ENCODE results near the gene ZNF785. TPM values are rescaled to one million over a fixed set of nuclear protein-coding genes. Genes with fewer than 3 reads are reported as not detected.

The ZNF785 gene
- total and polyA plus RNA-seq, 2 of the 13 experiments (the other 11 are each of a cell fraction or from before 2014, with no cell fraction given) = 0.01 TPM; not detected in 1

- TF ChIP-seq SMYD3 (CRISPR knock-in tag; IDR thresholded peaks at IDR 0.05) (no peak), NR2C2 (CRISPR knock-in tag; IDR thresholded peaks at IDR 0.05; ENCODE audit: borderline replicate concordance) (peak; percentile 95), PITX1 (CRISPR knock-in tag; IDR thresholded peaks at IDR 0.05) (no peak), SRSF1 (optimal IDR thresholded peaks at IDR 0.05; ENCODE audit: low read depth, low read length) (no peak), NFYC (CRISPR knock-in tag; IDR thresholded peaks at IDR 0.05) (no peak), ZBTB37 (CRISPR knock-in tag; IDR thresholded peaks at IDR 0.05) (no peak), REPIN1 (CRISPR knock-in tag; IDR thresholded peaks at IDR 0.05; ENCODE audit: borderline replicate concordance, low read depth) (no peak), STAT6 (CRISPR knock-in tag; IDR thresholded peaks at IDR 0.05; ENCODE audit: borderline replicate concordance) (no peak), ZNF441 (CRISPR knock-in tag; IDR thresholded peaks at IDR 0.05; ENCODE audit: borderline replicate concordance) (peak; percentile 74; the same call in 1 of the 2 replicates), FOSL2 (CRISPR knock-in tag; IDR thresholded peaks at IDR 0.05) (peak; percentile 45), SP140L (CRISPR knock-in tag; IDR thresholded peaks at IDR 0.05; ENCODE audit: borderline replicate concordance) (no peak), ZNF556 (CRISPR knock-in tag; IDR thresholded peaks at IDR 0.05; ENCODE audit: borderline replicate concordance) (peak; percentile 72; the same call in 1 of the 2 replicates), ZNF572 (CRISPR knock-in tag; IDR thresholded peaks at IDR 0.05) (no peak), BRF2 (CRISPR knock-in tag; IDR thresholded peaks at IDR 0.05) (no peak), KDM6A (CRISPR knock-in tag; IDR thresholded peaks at IDR 0.05; ENCODE audit: low read depth) (no peak), ESRRA (CRISPR knock-in tag; IDR thresholded peaks at IDR 0.05; ENCODE audit: low read depth) (no peak)
- TF ChIP-seq, protein P1, sequence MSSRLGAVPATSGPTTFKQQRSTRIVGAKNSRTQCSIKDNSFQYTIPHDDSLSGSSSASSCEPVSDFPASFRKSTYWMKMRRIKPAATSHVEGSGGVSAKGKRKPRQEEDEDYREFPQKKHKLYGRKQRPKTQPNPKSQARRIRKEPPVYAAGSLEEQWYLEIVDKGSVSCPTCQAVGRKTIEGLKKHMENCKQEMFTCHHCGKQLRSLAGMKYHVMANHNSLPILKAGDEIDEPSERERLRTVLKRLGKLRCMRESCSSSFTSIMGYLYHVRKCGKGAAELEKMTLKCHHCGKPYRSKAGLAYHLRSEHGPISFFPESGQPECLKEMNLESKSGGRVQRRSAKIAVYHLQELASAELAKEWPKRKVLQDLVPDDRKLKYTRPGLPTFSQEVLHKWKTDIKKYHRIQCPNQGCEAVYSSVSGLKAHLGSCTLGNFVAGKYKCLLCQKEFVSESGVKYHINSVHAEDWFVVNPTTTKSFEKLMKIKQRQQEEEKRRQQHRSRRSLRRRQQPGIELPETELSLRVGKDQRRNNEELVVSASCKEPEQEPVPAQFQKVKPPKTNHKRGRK (CRISPR knock-in tag; IDR thresholded peaks at IDR 0.05) = no peak
- TF ChIP-seq, protein P2, sequence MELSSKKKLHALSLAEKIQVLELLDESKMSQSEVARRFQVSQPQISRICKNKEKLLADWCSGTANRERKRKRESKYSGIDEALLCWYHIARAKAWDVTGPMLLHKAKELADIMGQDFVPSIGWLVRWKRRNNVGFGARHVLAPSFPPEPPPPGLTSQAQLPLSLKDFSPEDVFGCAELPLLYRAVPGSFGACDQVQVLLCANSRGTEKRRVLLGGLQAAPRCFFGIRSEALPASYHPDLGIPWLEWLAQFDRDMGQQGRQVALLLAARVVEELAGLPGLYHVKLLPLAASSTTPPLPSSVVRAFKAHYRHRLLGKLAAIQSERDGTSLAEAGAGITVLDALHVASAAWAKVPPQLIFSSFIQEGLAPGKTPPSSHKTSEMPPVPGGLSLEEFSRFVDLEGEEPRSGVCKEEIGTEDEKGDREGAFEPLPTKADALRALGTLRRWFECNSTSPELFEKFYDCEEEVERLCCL (CRISPR knock-in tag; IDR thresholded peaks at IDR 0.05; ENCODE audit: borderline replicate concordance) = no peak
These were observed 43.4 kb upstream of the ZNF785 start (continued) for GRCh38 chr16:30628628-30629540.
